Mesenchymal stem cell (in vitro differentiated cells and primary cell): Measurements from ENCODE around the gene DOK7.
"Not testable (repeated sequence)": the region's sequence is repeated elsewhere in the genome, so short reads cannot be mapped to it uniquely, and the experiment has no call there.

ENCODE experiments used
- DNase-seq: peaks from one replicate; pipeline ENCODE4 v3.0.0-alpha.2; 2013
- H2AFZ ChIP-seq: one replicate; pipeline ENCODE4 v1.6.1; 2013; ENCODE audit warnings: low read depth, mild to moderate bottlenecking, control low read depth, inconsistent platforms, low read length, moderate library complexity
- H2AK5ac ChIP-seq: 2 replicates; pipeline ENCODE4 v1.6.1; 2013; ENCODE audit warnings: low read length, moderate library complexity, mild to moderate bottlenecking, inconsistent platforms; ENCODE audit not compliant: severe bottlenecking
- H2BK120ac ChIP-seq: one replicate; pipeline ENCODE4 v1.6.1; 2013; ENCODE audit warnings: low read depth, mild to moderate bottlenecking, inconsistent platforms, low read length, moderate library complexity
- H2BK12ac ChIP-seq, 2 experiments: one replicate each; pipeline ENCODE4 v1.6.1; 2013; ENCODE audit warnings: inconsistent platforms in 2 of 2, low read length in 2 of 2, mild to moderate bottlenecking in 2 of 2, moderate library complexity in 2 of 2, control low read depth in 1 of 2
- H2BK15ac ChIP-seq: one replicate; pipeline ENCODE4 v1.6.1; 2013; ENCODE audit warnings: mild to moderate bottlenecking, low read depth, inconsistent platforms; ENCODE audit not compliant: poor library complexity, severe bottlenecking
- H2BK5ac ChIP-seq: 2 replicates; pipeline ENCODE4 v1.6.1; 2013; ENCODE audit warnings: low read depth, mild to moderate bottlenecking, low read length, control low read depth, inconsistent platforms; ENCODE audit not compliant: poor library complexity, severe bottlenecking
- H3K14ac ChIP-seq, 2 experiments: one replicate each; pipeline ENCODE4 v1.6.1; 2013; ENCODE audit warnings: inconsistent platforms in 2 of 2, low read length in 2 of 2, control low read depth in 1 of 2, mild to moderate bottlenecking in 1 of 2, moderate library complexity in 1 of 2
- H3K18ac ChIP-seq, 2 experiments: one replicate each; pipeline ENCODE4 v1.6.1; 2013; ENCODE audit warnings: inconsistent platforms in 2 of 2, low read length in 2 of 2, control low read depth in 1 of 2, low read depth in 1 of 2, mild to moderate bottlenecking in 1 of 2
- H3K23ac ChIP-seq, 2 experiments: one replicate each; pipeline ENCODE4 v1.6.1; 2013; ENCODE audit warnings: inconsistent platforms in 2 of 2, low read length in 2 of 2, mild to moderate bottlenecking in 2 of 2, moderate library complexity in 2 of 2, control low read depth in 1 of 2
- H3K27ac ChIP-seq: 2 replicates; pipeline ENCODE4 v1.5.1; 2013; ENCODE audit warnings: mild to moderate bottlenecking, moderate library complexity, low read length, control low read depth, inconsistent platforms; ENCODE audit not compliant: poor library complexity, severe bottlenecking
- H3K27me3 ChIP-seq, 2 experiments: 2 replicates each; pipeline versions ENCODE4 v1.6.1 to v1.7.0; 2013; ENCODE audit warnings: low read length in 2 of 2, mild to moderate bottlenecking in 2 of 2, moderate library complexity in 2 of 2, control low read depth in 1 of 2, inconsistent platforms in 1 of 2; ENCODE audit not compliant: control insufficient read depth in 1 of 2, insufficient read depth in 1 of 2
- H3K36me3 ChIP-seq, 2 experiments: 2 replicates each; pipeline versions ENCODE4 v1.6.1 to v1.7.0; 2013; ENCODE audit warnings: low read length in 2 of 2, control low read depth in 1 of 2, inconsistent platforms in 1 of 2, low read depth in 1 of 2, mild to moderate bottlenecking in 1 of 2; ENCODE audit not compliant: insufficient read depth in 2 of 2, control insufficient read depth in 1 of 2
- H3K4ac ChIP-seq, 2 experiments: one replicate each; pipeline ENCODE4 v1.6.1; 2013; ENCODE audit warnings: inconsistent platforms in 2 of 2, low read length in 2 of 2, mild to moderate bottlenecking in 2 of 2, moderate library complexity in 2 of 2, control low read depth in 1 of 2, low read depth in 1 of 2
- H3K4me1 ChIP-seq: 2 replicates; pipeline ENCODE4 v1.6.1; 2013; ENCODE audit warnings: low read depth, low read length, control low read depth; ENCODE audit not compliant: control insufficient read depth, insufficient read depth
- H3K4me2 ChIP-seq: 2 replicates; pipeline ENCODE4 v1.6.1; 2013; ENCODE audit warnings: low read length, mild to moderate bottlenecking, inconsistent platforms; ENCODE audit not compliant: poor library complexity, severe bottlenecking
- H3K4me3 ChIP-seq, 2 experiments: 2 replicates each; pipeline versions ENCODE4 v1.5.1 to v1.7.0; 2013; ENCODE audit warnings: low read length in 2 of 2, mild to moderate bottlenecking in 2 of 2, control low read depth in 1 of 2, low read depth in 1 of 2; ENCODE audit not compliant: insufficient read depth in 1 of 2
- H3K79me1 ChIP-seq: replicated peaks from 2 replicates; pipeline ENCODE4 v1.6.1; 2013; ENCODE audit warnings: mild to moderate bottlenecking, control low read depth, low read length, inconsistent platforms; ENCODE audit not compliant: poor library complexity, severe bottlenecking
- H3K9ac ChIP-seq: 2 replicates; pipeline ENCODE4 v1.7.0; 2013; ENCODE audit warnings: mild to moderate bottlenecking, low read length, moderate library complexity
- H3K9me3 ChIP-seq: 2 replicates; pipeline ENCODE4 v1.7.0; 2013; ENCODE audit warnings: mild to moderate bottlenecking, low read length; ENCODE audit not compliant: control insufficient read depth
- H4K8ac ChIP-seq: one replicate; pipeline ENCODE4 v1.6.1; 2013; ENCODE audit warnings: inconsistent platforms, mild to moderate bottlenecking, low read length, moderate library complexity
- H4K91ac ChIP-seq: one replicate; pipeline ENCODE4 v1.6.1; 2013; ENCODE audit warnings: mild to moderate bottlenecking, low read length, inconsistent platforms
- WGBS: methylation state at CpG from one replicate; pipeline ENCODE4 v1.1.7; 2013; ENCODE audit warnings: mixed read lengths; 5-methylcytosine and 5-hydroxymethylcytosine counted together

Gene DOK7

GRCh38 chr4:3450643-3451042 lies 12.5 kb upstream of the DOK7 start:
- Histone ChIP-seq H3K79me1 (no peaks in the 10 kb centered on the region), H3K4me3 (no peak overlapping the region), H3K4ac (no peak overlapping the region), H3K23ac (no peak overlapping the region), H3K4me1 (peaks cover 7% of the 10 kb centered on the region), H3K9me3 (peaks cover 14% of the 10 kb centered on the region), H2AFZ (no peak overlapping the region), H4K8ac (no peak overlapping the region), H2AK5ac (no peak overlapping the region), H3K18ac (no peak overlapping the region), H3K27ac (no peak overlapping the region), H3K4me2 (no peak overlapping the region), H2BK120ac (no peak overlapping the region), H3K9ac (no peak overlapping the region), H2BK5ac (no peak overlapping the region), H2BK12ac (no peak overlapping the region), H4K91ac (no peak overlapping the region), H3K36me3 (no peaks in the 10 kb centered on the region), H3K14ac (no peak overlapping the region), H2BK15ac (no peak overlapping the region), H3K27me3 (peaks cover 0 to 8% of the 10 kb centered on the region in 2 experiments)
- WGBS, result 100% methylated on average over 4 of the region's 4 CpGs
- DNase-seq, result no peak

GRCh38 chr4:3451956-3452355 lies 11.2 kb upstream of the DOK7 start:
- H4K8ac ChIP-seq, result no peak overlapping the region
- H3K23ac ChIP-seq, result no peak overlapping the region
- no peak overlapping the region for H2AK5ac ChIP-seq
- no peak overlapping the region for H2BK120ac ChIP-seq
- 48% methylated on average over 3 of the region's 3 CpGs for WGBS
- H3K36me3 ChIP-seq, result no peaks in the 10 kb centered on the region
- H3K4me2 ChIP-seq, result no peak overlapping the region
- DNase-seq, result peak; percentile 62
- no peak overlapping the region for H2BK5ac ChIP-seq
- H3K27ac ChIP-seq, result no peak overlapping the region
- peaks cover 7% of the 10 kb centered on the region for H3K4me1 ChIP-seq
- no peak overlapping the region for H2BK15ac ChIP-seq
- no peak overlapping the region for H2BK12ac ChIP-seq
- peaks cover 0 to 8% of the 10 kb centered on the region in 2 experiments for H3K27me3 ChIP-seq
- no peak overlapping the region for H3K14ac ChIP-seq
- H4K91ac ChIP-seq, result no peak overlapping the region
- no peak overlapping the region for H2AFZ ChIP-seq
- no peak overlapping the region for H3K18ac ChIP-seq
- peak overlapping the region; percentile 28 for H3K9ac ChIP-seq
- H3K4me3 ChIP-seq, result no peak overlapping the region
- no peaks in the 10 kb centered on the region for H3K79me1 ChIP-seq
- no peak overlapping the region for H3K4ac ChIP-seq
- H3K9me3 ChIP-seq, result peaks cover 19% of the 10 kb centered on the region

GRCh38 chr4:3452376-3452775 lies 10.7 kb upstream of the DOK7 start:
- Histone ChIP-seq H2AK5ac (no peak overlapping the region), H2BK120ac (no peak overlapping the region), H3K36me3 (no peaks in the 10 kb centered on the region)

GRCh38 chr4:3455596-3455995 lies 7.5 kb upstream of the DOK7 start:
- H4K91ac ChIP-seq, H2BK15ac ChIP-seq, H3K79me1 ChIP-seq, H3K36me3 ChIP-seq, DNase-seq, H2AFZ ChIP-seq, H3K4ac ChIP-seq, H4K8ac ChIP-seq, H3K4me3 ChIP-seq, H2BK120ac ChIP-seq, H2BK5ac ChIP-seq, H3K4me2 ChIP-seq, H3K27ac ChIP-seq, H2BK12ac ChIP-seq, H3K23ac ChIP-seq, H2AK5ac ChIP-seq, H3K18ac ChIP-seq, H3K14ac ChIP-seq, H3K9ac ChIP-seq, H3K4me1 ChIP-seq: not testable (repeated sequence)
- peaks cover 24% of the 10 kb centered on the region for H3K9me3 ChIP-seq
- H3K27me3 ChIP-seq, result peaks cover 6 to 13% of the 10 kb centered on the region in 2 experiments
- WGBS, result 93% methylated on average over 2 of the region's 3 CpGs

More at GRCh38 chr4:3452376-3452775, 10.7 kb upstream of the DOK7 start:
- Histone ChIP-seq H3K18ac (no peak overlapping the region), H3K79me1 (no peaks in the 10 kb centered on the region), H3K4me2 (no peak overlapping the region), H2AFZ (no peak overlapping the region), H3K14ac (no peak overlapping the region), H3K4ac (no peak overlapping the region), H2BK5ac (no peak overlapping the region), H3K23ac (no peak overlapping the region), H4K8ac (no peak overlapping the region), H2BK15ac (no peak overlapping the region), H2BK12ac (no peak overlapping the region), H4K91ac (no peak overlapping the region), H3K4me1 (peaks cover 6% of the 10 kb centered on the region), H3K9ac (no peak overlapping the region), H3K27me3 (peaks cover 0 to 8% of the 10 kb centered on the region in 2 experiments), H3K4me3 (no peak overlapping the region), H3K27ac (no peak overlapping the region), H3K9me3 (peaks cover 22% of the 10 kb centered on the region)
- 72% methylated on average over 7 of the region's 7 CpGs for WGBS
- DNase-seq, result peak; percentile 3
